ENCODE data around the gene TAF1B.

The TAF1B gene

GRCh38 chr2:9975805-9976447, 132.7 kb downstream of the TAF1B start:
- TF ChIP-seq, protein P1, sequence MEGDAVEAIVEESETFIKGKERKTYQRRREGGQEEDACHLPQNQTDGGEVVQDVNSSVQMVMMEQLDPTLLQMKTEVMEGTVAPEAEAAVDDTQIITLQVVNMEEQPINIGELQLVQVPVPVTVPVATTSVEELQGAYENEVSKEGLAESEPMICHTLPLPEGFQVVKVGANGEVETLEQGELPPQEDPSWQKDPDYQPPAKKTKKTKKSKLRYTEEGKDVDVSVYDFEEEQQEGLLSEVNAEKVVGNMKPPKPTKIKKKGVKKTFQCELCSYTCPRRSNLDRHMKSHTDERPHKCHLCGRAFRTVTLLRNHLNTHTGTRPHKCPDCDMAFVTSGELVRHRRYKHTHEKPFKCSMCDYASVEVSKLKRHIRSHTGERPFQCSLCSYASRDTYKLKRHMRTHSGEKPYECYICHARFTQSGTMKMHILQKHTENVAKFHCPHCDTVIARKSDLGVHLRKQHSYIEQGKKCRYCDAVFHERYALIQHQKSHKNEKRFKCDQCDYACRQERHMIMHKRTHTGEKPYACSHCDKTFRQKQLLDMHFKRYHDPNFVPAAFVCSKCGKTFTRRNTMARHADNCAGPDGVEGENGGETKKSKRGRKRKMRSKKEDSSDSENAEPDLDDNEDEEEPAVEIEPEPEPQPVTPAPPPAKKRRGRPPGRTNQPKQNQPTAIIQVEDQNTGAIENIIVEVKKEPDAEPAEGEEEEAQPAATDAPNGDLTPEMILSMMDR (IDR thresholded peaks at IDR 0.05; ENCODE audit: low read depth, low read length) = no peak
- H3K4me3 ChIP-seq (ENCODE audit: low read depth, low read length) = no peak overlapping the region

- no peak overlapping the region for H3K4me3 ChIP-seq (ENCODE audit: low read depth, low read length)
- TF ChIP-seq, protein P1 (IDR thresholded peaks at IDR 0.05; ENCODE audit: low read depth, low read length) = no peak
Observed at GRCh38 chr2:9979977-9980376, 136.7 kb downstream of the TAF1B start.

DNA sequence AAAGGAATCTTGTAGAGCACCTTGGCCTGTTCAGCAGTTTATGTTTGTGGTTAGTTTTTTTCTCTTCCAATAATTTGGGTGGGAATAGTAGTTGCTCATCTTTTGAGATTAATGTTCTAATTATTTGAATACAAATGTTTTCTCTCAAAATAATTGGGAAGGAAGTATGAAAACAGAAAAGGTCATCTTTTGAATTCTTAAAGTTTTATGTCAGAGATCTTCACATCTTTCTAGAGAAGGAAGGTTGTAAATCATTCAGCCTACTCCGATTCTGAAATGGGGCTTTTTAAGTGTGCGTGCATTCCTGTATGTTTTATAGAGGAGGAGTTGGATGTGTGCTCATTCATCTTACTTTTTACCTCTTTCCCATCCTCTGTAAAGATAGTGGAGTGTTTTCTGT, 137.2 kb downstream of the TAF1B start:
- TF ChIP-seq, protein P1 (IDR thresholded peaks at IDR 0.05; ENCODE audit: low read depth, low read length) = no peak
- no peak overlapping the region for H3K4me3 ChIP-seq (ENCODE audit: low read depth, low read length)

- TF ChIP-seq, protein P1 (IDR thresholded peaks at IDR 0.05; ENCODE audit: low read depth, low read length) = no peak
- no peak overlapping the region for H3K4me3 ChIP-seq (ENCODE audit: low read depth, low read length)
Observed at GRCh38 chr2:9981655-9982054, 138.4 kb downstream of the TAF1B start.

- TF ChIP-seq, protein P1 (IDR thresholded peaks at IDR 0.05; ENCODE audit: low read depth, low read length) = no peak
Observed at GRCh38 chr2:9982248-9982647, 139.0 kb downstream of the TAF1B start.

GRCh38 chr2:9982891-9983290, 139.6 kb downstream of the TAF1B start:
- TF ChIP-seq, protein P1 (IDR thresholded peaks at IDR 0.05; ENCODE audit: low read depth, low read length) = no peak
- H3K4me3 ChIP-seq (ENCODE audit: low read depth, low read length) = no peak overlapping the region

More at GRCh38 chr2:9982248-9982647, 139.0 kb downstream of the TAF1B start:
- H3K4me3 ChIP-seq (ENCODE audit: low read depth, low read length) = no peak overlapping the region

GRCh38 chr2:9983401-9984216, 140.3 kb downstream of the TAF1B start:
- H3K4me3 ChIP-seq (ENCODE audit: low read depth, low read length) = no peak overlapping the region
- TF ChIP-seq, protein P1 (IDR thresholded peaks at IDR 0.05; ENCODE audit: low read depth, low read length) = no peak
